SJCRH30 (cell line): ENCODE data around the gene GGTLC2. TPM values are rescaled to one million over a fixed set of nuclear protein-coding genes. Genes with fewer than 3 reads are reported as not detected.
"Not testable (repeated sequence)": the region's sequence is repeated elsewhere in the genome, so short reads cannot be mapped to it uniquely, and the experiment has no call there.

ENCODE experiments used
- DNase-seq, 2 experiments: peaks; one replicate each; pipeline ENCODE4 v3.0.0-alpha.2; 2015 to 2020
- H3K27ac ChIP-seq: fragments of 250-450 bp; sonication (Bioruptor Pico); 2 replicates; pipeline ENCODE4 v1.5.1; 2020; ENCODE audit warnings: mild to moderate bottlenecking, moderate library complexity
- H3K27me3 ChIP-seq: fragments of 250-450 bp; sonication (Bioruptor Pico); 2 replicates; pipeline ENCODE4 v1.5.1; 2020; ENCODE audit warnings: mild to moderate bottlenecking, moderate library complexity
- H3K36me3 ChIP-seq: fragments of 250-450 bp; sonication (Bioruptor Pico); 2 replicates; pipeline ENCODE4 v1.5.1; 2020; ENCODE audit warnings: mild to moderate bottlenecking, moderate library complexity
- H3K4me1 ChIP-seq: fragments of 250-450 bp; sonication (Bioruptor Pico); 2 replicates; pipeline ENCODE4 v1.5.1; 2020; ENCODE audit warnings: mild to moderate bottlenecking, moderate library complexity
- H3K4me3 ChIP-seq: fragments of 250-450 bp; sonication (Bioruptor Pico); 2 replicates; pipeline ENCODE4 v1.5.1; 2020; ENCODE audit warnings: mild to moderate bottlenecking, moderate library complexity
- H3K9me3 ChIP-seq: fragments of 250-450 bp; sonication (Bioruptor Pico); replicated peaks from 2 replicates; pipeline ENCODE4 v1.5.1; 2020; ENCODE audit warnings: mild to moderate bottlenecking, moderate library complexity
- total RNA-seq: library from RNA; depleted of rRNA; stranded (reverse); fragments of >200 nt; shearing (Covaris generic); gene quantifications from 2 replicates; pipeline ENCODE4 v1.2.3, GENCODE V29; 2014; rRNA removed

GGTLC2 gene
- not detected in 2 replicates for total RNA-seq

- H3K4me1 ChIP-seq, H3K27ac ChIP-seq, H3K36me3 ChIP-seq, DNase-seq, H3K9me3 ChIP-seq, H3K27me3 ChIP-seq, H3K4me3 ChIP-seq: not testable (repeated sequence)
These were observed at the start of gene GGTLC2 for GRCh38 chr22:22644314-22644713. Gene GGTLC2, plus strand, starts transcription at chr22:22644614. Its CDS starts 1,732 bp downstream, at chr22:22646346.

GRCh38 chr22:22595001-22595835 lies 49.2 kb upstream of the GGTLC2 start:
- Histone ChIP-seq H3K9me3 (no peaks in the 10 kb centered on the region), H3K27ac (no peak overlapping the region), H3K36me3 (no peaks in the 10 kb centered on the region), H3K4me1 (no peaks in the 10 kb centered on the region), H3K27me3 (no peaks in the 10 kb centered on the region), H3K4me3 (no peak overlapping the region)
- no peak for DNase-seq

- Histone ChIP-seq H3K9me3 (no peaks in the 10 kb centered on the region), H3K4me1 (no peaks in the 10 kb centered on the region), H3K27ac (no peak overlapping the region), H3K4me3 (no peak overlapping the region), H3K36me3 (no peaks in the 10 kb centered on the region), H3K27me3 (no peaks in the 10 kb centered on the region)
- DNase-seq: no peak
These were observed 46.3 kb upstream of the GGTLC2 start for GRCh38 chr22:22598144-22598543.

- Histone ChIP-seq H3K4me3 (no peak overlapping the region), H3K4me1 (no peaks in the 10 kb centered on the region), H3K27me3 (no peaks in the 10 kb centered on the region), H3K36me3 (no peaks in the 10 kb centered on the region), H3K9me3 (no peaks in the 10 kb centered on the region), H3K27ac (no peak overlapping the region)
- DNase-seq: no peak
These were observed 45.2 kb upstream of the GGTLC2 start for GRCh38 chr22:22599248-22599647.

DNA sequence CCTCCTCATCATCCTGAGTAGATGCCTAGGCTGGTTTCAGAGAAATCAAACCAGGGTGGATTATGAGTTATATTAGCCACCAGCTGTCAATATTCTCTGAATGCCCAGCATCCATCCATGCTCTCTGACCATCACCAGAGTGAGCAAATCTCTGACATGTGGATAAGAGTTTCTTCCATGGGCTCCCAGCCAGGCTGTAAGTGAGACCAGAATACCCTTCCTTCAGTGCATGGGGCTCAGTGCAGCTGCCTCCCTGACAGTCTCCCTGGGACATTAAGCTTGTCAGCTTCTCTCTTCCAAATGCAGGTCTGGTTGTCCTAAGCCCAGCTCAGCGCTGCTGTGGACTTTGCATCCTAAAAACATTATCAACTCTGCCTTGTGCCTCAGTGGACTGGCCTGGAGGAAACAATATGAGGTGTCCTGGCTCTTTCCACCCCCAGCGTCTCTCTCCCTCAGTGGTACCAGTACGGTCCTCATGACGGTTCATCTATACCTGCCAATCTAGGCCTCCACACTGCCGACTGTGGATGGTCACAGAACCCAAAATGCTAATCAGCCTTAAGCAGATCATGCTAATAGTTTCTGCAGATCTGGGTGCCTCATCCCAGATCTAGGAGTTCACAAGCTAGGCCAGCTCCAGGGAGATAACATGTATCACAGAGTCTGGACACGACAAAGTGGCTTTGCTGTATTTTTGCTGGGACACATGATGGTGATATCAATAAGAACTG lies 43.7 kb upstream of the GGTLC2 start:
- Histone ChIP-seq H3K4me3 (no peak overlapping the region), H3K4me1 (no peaks in the 10 kb centered on the region), H3K27ac (no peak overlapping the region), H3K27me3 (no peaks in the 10 kb centered on the region), H3K36me3 (no peaks in the 10 kb centered on the region), H3K9me3 (no peaks in the 10 kb centered on the region)
- peak in 1 of 2 experiments; percentile 13 for DNase-seq

- H3K27me3 ChIP-seq: no peaks in the 10 kb centered on the region
- no peak overlapping the region for H3K27ac ChIP-seq
- no peak overlapping the region for H3K4me3 ChIP-seq
- DNase-seq: no peak
- no peaks in the 10 kb centered on the region for H3K9me3 ChIP-seq
- no peaks in the 10 kb centered on the region for H3K36me3 ChIP-seq
- H3K4me1 ChIP-seq: no peaks in the 10 kb centered on the region
These were observed 40.9 kb upstream of the GGTLC2 start for GRCh38 chr22:22603470-22603947.

- Histone ChIP-seq H3K36me3 (no peaks in the 10 kb centered on the region), H3K27me3 (no peaks in the 10 kb centered on the region), H3K4me1 (peaks cover 7% of the 10 kb centered on the region), H3K4me3 (no peak overlapping the region), H3K27ac (no peak overlapping the region), H3K9me3 (no peaks in the 10 kb centered on the region)
- no peak for DNase-seq
These were observed 39.9 kb upstream of the GGTLC2 start for GRCh38 chr22:22604326-22605073.

DNA sequence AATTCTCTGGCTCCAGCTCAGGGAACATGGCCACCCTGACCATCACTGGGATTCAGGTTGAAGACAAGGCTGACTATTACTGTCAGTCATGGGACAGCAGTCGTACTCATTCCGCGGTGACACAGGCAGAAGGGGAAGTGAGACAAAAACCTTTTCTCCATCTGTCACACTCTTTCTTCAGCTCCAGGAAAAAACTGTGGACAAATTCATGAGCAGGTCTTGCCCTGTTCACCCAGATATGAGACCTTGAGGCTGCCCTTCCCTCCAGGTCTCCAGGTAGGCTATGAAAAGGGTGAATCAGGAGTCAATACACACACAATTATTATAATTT lies 39.4 kb upstream of the GGTLC2 start:
- H3K27ac ChIP-seq: no peak overlapping the region
- DNase-seq: no peak

GRCh38 chr22:22608022-22608421 lies 36.4 kb upstream of the GGTLC2 start:
- not testable (repeated sequence) for DNase-seq, H3K36me3 ChIP-seq, H3K27ac ChIP-seq, H3K4me3 ChIP-seq, H3K9me3 ChIP-seq, H3K27me3 ChIP-seq
- H3K4me1 ChIP-seq: peaks cover 15% of the 10 kb centered on the region

More for the DNA sequence above, 39.4 kb upstream of the GGTLC2 start:
- Histone ChIP-seq H3K4me3 (no peak overlapping the region), H3K36me3 (no peaks in the 10 kb centered on the region), H3K4me1 (peaks cover 12% of the 10 kb centered on the region), H3K9me3 (no peaks in the 10 kb centered on the region), H3K27me3 (no peaks in the 10 kb centered on the region)

DNA sequence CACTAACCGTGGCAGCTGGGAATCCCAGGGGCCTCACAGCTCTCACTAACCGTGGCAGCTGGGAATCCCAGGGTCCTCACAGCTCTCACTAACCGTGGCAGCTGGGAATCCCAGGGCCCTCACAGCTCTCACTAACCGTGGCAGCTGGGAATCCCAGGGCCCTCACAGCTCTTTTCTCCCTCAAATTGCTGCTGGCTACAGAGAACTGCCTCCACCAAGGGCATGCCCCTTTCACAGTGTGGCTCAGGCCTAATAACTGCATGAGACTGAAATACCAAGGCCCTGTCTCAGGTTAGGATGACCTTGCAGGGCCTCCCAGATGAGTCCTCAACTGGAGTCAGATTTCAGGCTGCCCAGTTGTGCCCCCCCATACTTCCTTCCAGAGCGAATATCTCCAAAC lies 35.1 kb upstream of the GGTLC2 start:
- Histone ChIP-seq H3K4me1 (peaks cover 15% of the 10 kb centered on the region), H3K4me3 (no peak overlapping the region), H3K27me3 (no peaks in the 10 kb centered on the region), H3K36me3 (no peaks in the 10 kb centered on the region), H3K27ac (peak overlapping the region; percentile 70), H3K9me3 (no peaks in the 10 kb centered on the region)
- DNase-seq: peak; percentile 84 to 86

DNA sequence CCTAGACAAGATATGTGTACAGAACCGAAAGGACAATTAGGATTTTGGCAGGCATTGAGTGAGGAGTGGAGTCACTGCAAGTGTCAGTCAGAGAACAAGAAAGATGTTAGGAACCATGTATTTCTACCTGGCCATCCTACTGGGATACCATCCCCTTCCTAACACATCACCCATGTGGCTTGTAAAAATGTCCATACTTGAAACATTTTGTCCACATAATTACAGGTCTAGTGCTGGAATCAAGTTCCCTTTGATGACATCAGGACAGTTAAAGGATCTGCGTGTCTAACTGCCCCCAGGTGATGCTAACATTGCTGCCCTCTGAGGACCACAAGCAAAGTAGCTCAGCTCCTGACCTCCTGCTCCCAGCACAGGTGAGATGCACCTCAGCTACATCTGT lies 31.9 kb upstream of the GGTLC2 start:
- no peak overlapping the region for H3K4me3 ChIP-seq
- H3K9me3 ChIP-seq: no peaks in the 10 kb centered on the region
- no peak for DNase-seq
- no peaks in the 10 kb centered on the region for H3K27me3 ChIP-seq
- no peak overlapping the region for H3K27ac ChIP-seq
- peaks cover 15% of the 10 kb centered on the region for H3K4me1 ChIP-seq
- H3K36me3 ChIP-seq: no peaks in the 10 kb centered on the region

- no peaks in the 10 kb centered on the region for H3K36me3 ChIP-seq
- DNase-seq: no peak
- H3K4me1 ChIP-seq: peaks cover 10% of the 10 kb centered on the region
- no peaks in the 10 kb centered on the region for H3K9me3 ChIP-seq
- H3K4me3 ChIP-seq: no peak overlapping the region
- H3K27me3 ChIP-seq: no peaks in the 10 kb centered on the region
- no peak overlapping the region for H3K27ac ChIP-seq
These were observed 30.3 kb upstream of the GGTLC2 start for GRCh38 chr22:22614065-22614464.

GRCh38 chr22:22616636-22617035 lies 27.8 kb upstream of the GGTLC2 start:
- H3K4me3 ChIP-seq: no peak overlapping the region
- H3K36me3 ChIP-seq: no peaks in the 10 kb centered on the region
- H3K27ac ChIP-seq: no peak overlapping the region
- H3K9me3 ChIP-seq: no peaks in the 10 kb centered on the region
- no peaks in the 10 kb centered on the region for H3K27me3 ChIP-seq
- no peak for DNase-seq
- no peaks in the 10 kb centered on the region for H3K4me1 ChIP-seq

- Histone ChIP-seq H3K9me3 (no peaks in the 10 kb centered on the region), H3K27me3 (no peaks in the 10 kb centered on the region), H3K27ac (no peak overlapping the region), H3K36me3 (no peaks in the 10 kb centered on the region), H3K4me3 (no peak overlapping the region), H3K4me1 (no peaks in the 10 kb centered on the region)
- DNase-seq: no peak
These were observed 26.0 kb upstream of the GGTLC2 start for GRCh38 chr22:22618448-22618847.

DNA sequence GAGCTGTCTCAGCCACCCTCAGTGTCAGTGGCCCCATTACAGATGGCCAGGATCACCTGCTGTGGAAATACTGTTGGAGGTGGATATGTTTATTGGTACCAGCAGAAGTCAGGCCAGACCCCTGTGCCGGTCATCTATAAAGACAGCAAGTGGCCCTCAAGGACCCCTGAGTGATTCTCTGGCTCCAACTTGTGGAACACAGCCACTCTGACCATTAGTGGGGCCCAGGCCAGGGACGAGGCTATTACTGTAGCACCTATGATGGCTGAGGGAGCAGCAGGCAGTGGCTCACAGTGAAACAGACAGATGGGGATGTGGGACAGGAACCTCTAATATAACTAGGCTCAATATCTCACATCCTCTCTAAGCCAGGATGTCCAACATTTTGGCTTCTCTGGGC lies 25.5 kb upstream of the GGTLC2 start:
- no peak overlapping the region for H3K27ac ChIP-seq
- no peaks in the 10 kb centered on the region for H3K27me3 ChIP-seq
- H3K4me1 ChIP-seq: no peaks in the 10 kb centered on the region
- no peak for DNase-seq
- H3K9me3 ChIP-seq: no peaks in the 10 kb centered on the region
- no peaks in the 10 kb centered on the region for H3K36me3 ChIP-seq
- no peak overlapping the region for H3K4me3 ChIP-seq
